Mammary epithelial cell (primary cell): ENCODE data around the gene MEG3.

ENCODE experiments used
- CTCF ChIP-seq, 2 donors: IDR thresholded peaks in 1 of 2; conservative IDR thresholded peaks in 1 of 2; 2 replicates each; pipeline ENCODE4 v1.5.1; 2011 to 2012; ENCODE audit warnings: inconsistent platforms in 2 of 2, low read length in 2 of 2, mild to moderate bottlenecking in 2 of 2, control low read depth in 1 of 2, low read depth in 1 of 2; ENCODE audit not compliant: insufficient read depth in 1 of 2; ENCODE audit errors: extremely low read depth in 1 of 2
- EZH2 ChIP-seq: IDR thresholded peaks from 2 replicates; pipeline ENCODE4 v1.6.1; 2012; ENCODE audit warnings: low read length, inconsistent platforms, borderline replicate concordance

DNA sequence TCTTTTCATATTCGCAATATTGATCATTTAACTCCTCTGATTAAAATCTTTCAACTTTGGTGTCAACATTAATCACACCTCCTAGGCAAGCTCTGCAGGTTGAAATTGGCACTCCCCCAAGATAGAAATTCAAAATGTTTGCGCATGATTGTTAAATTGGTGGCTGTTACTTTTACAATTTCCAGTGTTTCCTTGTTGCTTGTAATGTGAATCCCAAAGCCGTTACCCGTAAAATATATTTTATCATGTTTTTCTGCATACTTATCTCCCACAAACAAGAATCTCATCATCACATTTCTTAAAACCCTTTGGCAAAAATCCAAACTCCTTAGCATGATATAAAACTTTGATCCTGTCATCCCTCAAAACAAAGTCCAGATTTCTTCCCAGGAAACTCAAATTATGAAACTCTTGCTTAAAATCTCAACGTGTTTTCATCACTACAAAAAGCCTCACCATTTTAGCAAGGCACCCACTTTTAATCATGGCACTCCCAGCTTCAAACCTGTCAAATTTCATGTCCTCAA, 62.9 kb downstream of the MEG3 start:
- TF ChIP-seq CTCF (conservative IDR thresholded peaks at IDR 0.05 in 1 of 2, IDR thresholded peaks at IDR 0.05 in 1 of 2; ENCODE audit: extremely low read depth in 1 of 2, insufficient read depth in 1 of 2, low read depth in 1 of 2, low read length in 2 of 2) = no peak
- no peak for TF ChIP-seq EZH2
